CD14-positive monocyte (primary cell): ENCODE data around the gene ACTRT2. TPM values are rescaled to one million over a fixed set of nuclear protein-coding genes. Genes with fewer than 3 reads are reported as not detected.

Experiments
- DNase-seq, 3 donors: peaks; one replicate each; pipeline ENCODE4 v3.0.0-alpha.2; 2011 to 2022
- H2AFZ ChIP-seq: 2 replicates; pipeline ENCODE4 v1.6.0; 2012; ENCODE audit warnings: mild to moderate bottlenecking, low read depth, low read length, inconsistent platforms; ENCODE audit not compliant: insufficient read depth, poor library complexity, severe bottlenecking
- H3K27ac ChIP-seq, 2 donors: 1 replicate in 1 of 2; 2 replicates in 1 of 2; pipeline ENCODE4 v1.5.1; 2012 to 2013; ENCODE audit warnings: low read length in 2 of 2, control low read depth in 1 of 2, inconsistent platforms in 1 of 2, low read depth in 1 of 2, mild to moderate bottlenecking in 1 of 2
- H3K27me3 ChIP-seq, 2 donors: one replicate each; pipeline versions ENCODE4 v1.6.0 to v1.6.1; 2011 to 2013; ENCODE audit warnings: low read length in 2 of 2; ENCODE audit not compliant: control insufficient read depth in 2 of 2, insufficient read depth in 2 of 2
- H3K36me3 ChIP-seq, 2 donors: replicated peaks in 1 of 2; 1 replicate in 1 of 2; 2 replicates in 1 of 2; pipeline versions ENCODE4 v1.5.1 to v1.6.1; 2012 to 2013; ENCODE audit warnings: low read length in 2 of 2, control low read depth in 1 of 2, inconsistent platforms in 1 of 2, mild to moderate bottlenecking in 1 of 2; ENCODE audit not compliant: insufficient read depth in 2 of 2, control insufficient read depth in 1 of 2
- H3K4me1 ChIP-seq, 2 donors: 1 replicate in 1 of 2; 2 replicates in 1 of 2; pipeline versions ENCODE4 v1.5.1 to v1.6.1; 2012 to 2013; ENCODE audit warnings: low read length in 2 of 2, control low read depth in 1 of 2, inconsistent platforms in 1 of 2, mild to moderate bottlenecking in 1 of 2, moderate library complexity in 1 of 2; ENCODE audit not compliant: insufficient read depth in 2 of 2, control insufficient read depth in 1 of 2
- H3K4me2 ChIP-seq: replicated peaks from 2 replicates; pipeline ENCODE3; 2012; ENCODE audit warnings: low read length, moderate library complexity, mild to moderate bottlenecking; ENCODE audit not compliant: poor library complexity, severe bottlenecking; ENCODE audit errors: extremely low read depth
- H3K4me3 ChIP-seq, 3 experiments: fragments of 200-600 bp in 1 of 3; sonication (generic) in 1 of 3; replicated peaks in 1 of 3; 1 replicate in 2 of 3; 2 replicates in 1 of 3; pipeline ENCODE4 v1.5.1; 2011 to 2013; ENCODE audit warnings: low read length in 3 of 3, mild to moderate bottlenecking in 3 of 3, control low read depth in 2 of 3, low read depth in 2 of 3, inconsistent platforms in 1 of 3, moderate library complexity in 1 of 3
- H3K79me2 ChIP-seq: 2 replicates; pipeline ENCODE4 v1.6.0; 2012; ENCODE audit warnings: mild to moderate bottlenecking, control low read depth, inconsistent platforms, low read length, moderate library complexity; ENCODE audit not compliant: insufficient read depth
- H3K9ac ChIP-seq: 2 replicates; pipeline ENCODE4 v1.6.0; 2017; ENCODE audit warnings: low read length, mild to moderate bottlenecking; ENCODE audit not compliant: insufficient read depth, poor library complexity, severe bottlenecking
- H3K9me3 ChIP-seq, 2 donors: replicated peaks in 1 of 2; 1 replicate in 1 of 2; 2 replicates in 1 of 2; pipeline versions ENCODE4 v1.5.1 to v1.6.1; 2012 to 2013; ENCODE audit warnings: low read length in 2 of 2, control low read depth in 1 of 2; ENCODE audit not compliant: control insufficient read depth in 1 of 2, insufficient read depth in 1 of 2
- H4K20me1 ChIP-seq: 2 replicates; pipeline ENCODE4 v1.6.0; 2012; ENCODE audit warnings: mild to moderate bottlenecking, low read length, control low read depth, moderate library complexity; ENCODE audit not compliant: insufficient read depth
- H3K27ac Mint-ChIP-seq, 7 donors: one replicate each; pipeline ENCODE4 v1.8.0; 2020; ENCODE audit warnings: mild to moderate bottlenecking in 7 of 7, mixed read lengths in 7 of 7, moderate library complexity in 6 of 7, inconsistent platforms in 2 of 7
- H3K27me3 Mint-ChIP-seq, 3 donors: one replicate each; pipeline ENCODE4 v1.8.0; 2021 to 2022; ENCODE audit warnings: low read depth in 3 of 3, mild to moderate bottlenecking in 3 of 3, mixed read lengths in 3 of 3, moderate library complexity in 3 of 3, inconsistent platforms in 1 of 3
- H3K36me3 Mint-ChIP-seq, 2 donors: one replicate each; pipeline ENCODE4 v1.8.0; 2020; ENCODE audit warnings: mixed read lengths in 2 of 2, inconsistent platforms in 1 of 2, mild to moderate bottlenecking in 1 of 2
- H3K4me1 Mint-ChIP-seq: one replicate; pipeline ENCODE4 v1.8.0; 2020; ENCODE audit warnings: mild to moderate bottlenecking, mixed read lengths
- H3K4me3 Mint-ChIP-seq, 2 donors: one replicate each; pipeline ENCODE4 v1.8.0; 2020; ENCODE audit warnings: mild to moderate bottlenecking in 2 of 2, mixed read lengths in 2 of 2, moderate library complexity in 1 of 2
- H3K9me3 Mint-ChIP-seq, 7 donors: one replicate each; pipeline ENCODE4 v1.8.0; 2020 to 2022; ENCODE audit warnings: mixed read lengths in 7 of 7, mild to moderate bottlenecking in 6 of 7, moderate library complexity in 6 of 7, inconsistent platforms in 2 of 7
- WGBS: methylation state at CpG from one replicate; pipeline ENCODE4 v1.1.5; 2013; ENCODE audit warnings: missing lambda C conversion rate; ENCODE audit not compliant: insufficient coverage; 5-methylcytosine and 5-hydroxymethylcytosine counted together
- intact Hi-C, 2 donors: fragments of 100-400 bp; cut with micrococcal nuclease; formaldehyde crosslinking; loops; one replicate each; pipeline versions ENCODE4 v1.15.0 to v1.15.1; 2023
- polyA plus RNA-seq, 3 donors: library from polyadenylated mRNA; depleted of rRNA in 1 of 3; unstranded in 2 of 3; stranded (reverse) in 1 of 3; fragments of 300-500 nt in 2 of 3; fragments of >200 nt in 1 of 3; fragmentation: Illumina TruSeq in 2 of 3; gene quantifications; 1 replicate in 2 of 3; 2 replicates in 1 of 3; pipeline ENCODE4 v1.2.3, GENCODE V29; 2012 to 2021
- TF ChIP-seq, protein P1 (sequence below): fragments of 200-600 bp; IDR thresholded peaks from one replicate; pipeline ENCODE4 v1.8.0; 2022; ENCODE audit warnings: antibody characterized with exemption, mild to moderate bottlenecking

ACTRT2 gene
- polyA plus RNA-seq, 3 donors: not detected

DNA sequence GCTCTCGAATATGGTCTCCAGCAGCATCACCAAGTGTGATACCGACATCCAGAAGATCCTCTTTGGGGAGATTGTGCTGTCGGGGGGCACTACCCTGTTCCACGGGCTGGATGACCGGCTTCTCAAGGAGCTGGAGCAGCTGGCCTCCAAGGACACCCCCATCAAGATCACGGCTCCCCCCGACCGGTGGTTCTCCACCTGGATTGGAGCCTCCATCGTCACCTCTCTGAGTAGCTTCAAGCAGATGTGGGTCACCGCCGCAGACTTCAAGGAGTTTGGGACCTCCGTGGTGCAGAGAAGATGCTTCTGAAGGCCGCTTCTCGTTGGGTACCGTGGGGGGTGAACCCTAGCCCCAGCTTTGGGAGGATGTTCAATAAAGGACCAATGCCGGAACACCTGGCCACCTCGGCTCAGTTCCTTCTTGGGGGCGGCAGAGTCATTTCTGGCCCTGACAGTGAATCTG lies 1.3 kb downstream of the ACTRT2 start:
- WGBS: 95% methylated on average over 18 of the region's 18 CpGs
- DNase-seq: no peak
- no peaks in the 10 kb centered on the region for H3K36me3 Mint-ChIP-seq

DNA sequence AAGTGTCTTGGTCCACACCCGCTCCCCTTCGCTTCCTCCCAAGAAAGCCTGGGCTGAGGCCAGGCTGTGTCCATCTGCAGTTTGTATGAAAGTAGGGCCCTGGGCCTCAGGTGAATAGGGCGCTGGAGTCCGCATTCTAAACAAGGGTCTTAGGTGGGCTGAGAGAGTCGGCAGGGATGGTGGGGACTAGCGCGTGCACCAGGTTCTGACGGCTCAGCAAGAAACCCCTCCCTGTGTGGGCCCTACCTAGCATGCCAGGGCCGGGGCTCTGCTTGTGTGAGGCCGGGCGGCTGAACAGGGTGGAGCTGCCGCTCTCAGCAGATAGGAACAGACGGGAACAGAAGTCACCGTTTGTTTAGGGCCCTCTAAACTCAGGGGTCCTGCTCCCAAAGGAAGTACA lies 1.7 kb downstream of the ACTRT2 start:
- no peaks in the 10 kb centered on the region for H3K79me2 ChIP-seq
- TF ChIP-seq, protein P1, sequence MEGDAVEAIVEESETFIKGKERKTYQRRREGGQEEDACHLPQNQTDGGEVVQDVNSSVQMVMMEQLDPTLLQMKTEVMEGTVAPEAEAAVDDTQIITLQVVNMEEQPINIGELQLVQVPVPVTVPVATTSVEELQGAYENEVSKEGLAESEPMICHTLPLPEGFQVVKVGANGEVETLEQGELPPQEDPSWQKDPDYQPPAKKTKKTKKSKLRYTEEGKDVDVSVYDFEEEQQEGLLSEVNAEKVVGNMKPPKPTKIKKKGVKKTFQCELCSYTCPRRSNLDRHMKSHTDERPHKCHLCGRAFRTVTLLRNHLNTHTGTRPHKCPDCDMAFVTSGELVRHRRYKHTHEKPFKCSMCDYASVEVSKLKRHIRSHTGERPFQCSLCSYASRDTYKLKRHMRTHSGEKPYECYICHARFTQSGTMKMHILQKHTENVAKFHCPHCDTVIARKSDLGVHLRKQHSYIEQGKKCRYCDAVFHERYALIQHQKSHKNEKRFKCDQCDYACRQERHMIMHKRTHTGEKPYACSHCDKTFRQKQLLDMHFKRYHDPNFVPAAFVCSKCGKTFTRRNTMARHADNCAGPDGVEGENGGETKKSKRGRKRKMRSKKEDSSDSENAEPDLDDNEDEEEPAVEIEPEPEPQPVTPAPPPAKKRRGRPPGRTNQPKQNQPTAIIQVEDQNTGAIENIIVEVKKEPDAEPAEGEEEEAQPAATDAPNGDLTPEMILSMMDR: no peak
- Mint-ChIP-seq H3K4me3 (no peak overlapping the region), H3K27me3 (peaks cover 0 to 2% (median 0%) of the 10 kb centered on the region in 3 donors), H3K27ac (no peak overlapping the region), H3K36me3 (no peaks in the 10 kb centered on the region), H3K9me3 (no peaks in the 10 kb centered on the region), H3K4me1 (no peaks in the 10 kb centered on the region)
- H3K36me3 ChIP-seq: no peaks in the 10 kb centered on the region
- no peaks in the 10 kb centered on the region for H3K4me1 ChIP-seq
- 83% methylated on average over 14 of the region's 14 CpGs for WGBS
- no peak for DNase-seq
- H3K27me3 ChIP-seq: no peaks in the 10 kb centered on the region
- H4K20me1 ChIP-seq: no peaks in the 10 kb centered on the region
- H3K4me3 ChIP-seq: no peak overlapping the region
- no peak overlapping the region for H3K27ac ChIP-seq
- intact Hi-C loops: no loop called here
- no peaks in the 10 kb centered on the region for H3K9me3 ChIP-seq
- no peak overlapping the region for H3K9ac ChIP-seq
- no peak overlapping the region for H3K4me2 ChIP-seq
- H2AFZ ChIP-seq: no peak overlapping the region

More for the DNA sequence above, 1.3 kb downstream of the ACTRT2 start:
- intact Hi-C loops: no loop called here
- no peaks in the 10 kb centered on the region for H3K4me1 ChIP-seq
- H3K27ac Mint-ChIP-seq: no peak overlapping the region
- H3K9me3 ChIP-seq: no peaks in the 10 kb centered on the region
- H3K27me3 ChIP-seq: no peaks in the 10 kb centered on the region
- TF ChIP-seq, protein P1: no peak
- no peaks in the 10 kb centered on the region for H4K20me1 ChIP-seq
- no peaks in the 10 kb centered on the region for H3K4me1 Mint-ChIP-seq
- no peak overlapping the region for H3K4me2 ChIP-seq
- no peak overlapping the region for H3K27ac ChIP-seq
- no peak overlapping the region for H2AFZ ChIP-seq
- no peaks in the 10 kb centered on the region for H3K79me2 ChIP-seq
- peaks cover 0 to 1% (median 0%) of the 10 kb centered on the region in 3 donors for H3K27me3 Mint-ChIP-seq
- H3K9ac ChIP-seq: no peak overlapping the region
- H3K9me3 Mint-ChIP-seq: no peaks in the 10 kb centered on the region
- no peak overlapping the region for H3K4me3 Mint-ChIP-seq
- no peak overlapping the region for H3K4me3 ChIP-seq
- H3K36me3 ChIP-seq: no peaks in the 10 kb centered on the region
